Endothelial cell of umbilical vein (primary cell): ENCODE results near the gene SLC8A1. TPM values are rescaled to one million over a fixed set of nuclear protein-coding genes. Genes with fewer than 3 reads are reported as not detected.

Experiments
- BruUV-seq: library from RNA; stranded (reverse); fragments of 400-500 nt; replicated peaks from 2 replicates; lab custom pipeline; 2021; lab: Mats Ljungman, UMichigan
- CTCF ChIA-PET: fragments of 300-600, 350-600 bp; sonication (Branson Sonifier 250); formaldehyde crosslinking; loops from one replicate; lab custom pipeline; 2021; ENCODE audit warnings: antibody characterized with exemption, inconsistent platforms; lab: Charles Lee
- POLR2A ChIA-PET: fragments of 300-600, 350-600 bp; sonication (Branson Sonifier 250); formaldehyde crosslinking; loops from one replicate; lab custom pipeline; 2021; ENCODE audit warnings: antibody characterized with exemption, inconsistent platforms; lab: Charles Lee
- DNase-seq: peaks from one replicate; pipeline ENCODE4 v3.0.0-alpha.2; 2011; ENCODE audit warnings: low read depth, low spot score
- FAIRE-seq: peaks from 2 replicates; lab custom pipeline; 2011; peaks lifted over from hg19 to GRCh38; lab: Jason Lieb, UNC
- H2AFZ ChIP-seq: 2 replicates; pipeline ENCODE4 v1.6.0; 2012; ENCODE audit warnings: low read depth, low read length, control low read depth, inconsistent platforms
- H3K27ac ChIP-seq: 2 replicates; pipeline ENCODE4 v1.5.1; 2011; ENCODE audit warnings: low read depth, mild to moderate bottlenecking, control low read depth, low read length, moderate library complexity; ENCODE audit not compliant: insufficient read depth
- H3K27me3 ChIP-seq, 2 experiments: 2 replicates each; pipeline versions ENCODE4 v1.6.0 to v1.6.1; 2011; ENCODE audit warnings: low read length in 2 of 2, mixed read lengths in 1 of 2; ENCODE audit not compliant: control insufficient read depth in 2 of 2, insufficient read depth in 2 of 2
- H3K36me3 ChIP-seq, 2 experiments: 2 replicates in 1 of 2; 3 replicates in 1 of 2; pipeline ENCODE4 v1.5.1; 2011; ENCODE audit warnings: low read length in 2 of 2, mild to moderate bottlenecking in 1 of 2, moderate library complexity in 1 of 2; ENCODE audit not compliant: control insufficient read depth in 2 of 2, insufficient read depth in 2 of 2; ENCODE audit errors: extremely low read depth in 1 of 2
- H3K4me1 ChIP-seq: 3 replicates; pipeline ENCODE4 v1.5.1; 2011; ENCODE audit warnings: mild to moderate bottlenecking, low read length; ENCODE audit not compliant: control insufficient read depth, insufficient read depth; ENCODE audit errors: extremely low read depth
- H3K4me2 ChIP-seq: 2 replicates; pipeline ENCODE4 v1.6.1; 2011; ENCODE audit warnings: low read length, control low read depth, mixed read lengths; ENCODE audit not compliant: insufficient read depth
- H3K4me3 ChIP-seq, 3 experiments: fragments of 200-600 bp in 1 of 3; sonication (generic), shearing (Covaris generic) in 1 of 3; replicated peaks in 1 of 3; 2 replicates each; pipeline ENCODE4 v1.5.1; 2011 to 2016; ENCODE audit warnings: control low read depth in 3 of 3, low read length in 3 of 3, mild to moderate bottlenecking in 2 of 3, inconsistent platforms in 1 of 3, low read depth in 1 of 3, moderate library complexity in 1 of 3; ENCODE audit not compliant: insufficient read depth in 1 of 3
- H3K79me2 ChIP-seq: 2 replicates; pipeline ENCODE4 v1.6.0; 2012; ENCODE audit warnings: low read length, inconsistent platforms; ENCODE audit not compliant: control insufficient read depth, insufficient read depth
- H3K9ac ChIP-seq: replicated peaks from 2 replicates; pipeline ENCODE3; 2011; ENCODE audit warnings: low read length, control low read depth; ENCODE audit not compliant: insufficient read depth; ENCODE audit errors: extremely low read depth
- H3K9me1 ChIP-seq: replicated peaks from 3 replicates; pipeline ENCODE4 v1.6.0; 2011; ENCODE audit warnings: mild to moderate bottlenecking, low read length; ENCODE audit not compliant: control insufficient read depth, insufficient read depth; ENCODE audit errors: extremely low read depth
- H3K9me3 ChIP-seq: replicated peaks from 2 replicates; pipeline ENCODE4 v1.5.1; 2012; ENCODE audit warnings: low read length, inconsistent platforms; ENCODE audit not compliant: control insufficient read depth, insufficient read depth
- H4K20me1 ChIP-seq: replicated peaks from 2 replicates; pipeline ENCODE3; 2011; ENCODE audit warnings: mild to moderate bottlenecking, low read length; ENCODE audit not compliant: control insufficient read depth, insufficient read depth; ENCODE audit errors: extremely low read depth
- EZH2 ChIP-seq: IDR thresholded peaks from 2 replicates; pipeline ENCODE4 v1.6.1; 2012; ENCODE audit warnings: borderline replicate concordance, low read depth, mild to moderate bottlenecking, moderate library complexity, low read length, inconsistent platforms; ENCODE audit not compliant: severe bottlenecking
- FOS ChIP-seq: IDR thresholded peaks from 2 replicates; pipeline ENCODE4 v1.6.1; 2011; ENCODE audit warnings: mild to moderate bottlenecking, low read length, moderate library complexity, borderline replicate concordance; ENCODE audit not compliant: insufficient read depth
- GATA2 ChIP-seq: IDR thresholded peaks from 2 replicates; pipeline ENCODE4 v1.7.0; 2011; ENCODE audit warnings: low read depth, mild to moderate bottlenecking, moderate library complexity, mixed read lengths, low read length; ENCODE audit not compliant: insufficient read length, insufficient read depth
- JUN ChIP-seq: IDR thresholded peaks from 2 replicates; pipeline ENCODE4 v1.6.1; 2011; ENCODE audit warnings: borderline replicate concordance, low read depth; ENCODE audit not compliant: insufficient read length, insufficient read depth
- MYC ChIP-seq: IDR thresholded peaks from one replicate; pipeline ENCODE4 v1.6.1; 2011; ENCODE audit warnings: mild to moderate bottlenecking, low read depth, low read length
- POLR2A ChIP-seq: IDR thresholded peaks from 2 replicates; pipeline ENCODE4 v1.6.1; 2012; ENCODE audit warnings: low read depth, mild to moderate bottlenecking, control low read depth, low read length
- POLR2AphosphoS5 ChIP-seq: IDR thresholded peaks from 2 replicates; pipeline ENCODE4 v1.6.1; 2012; ENCODE audit warnings: low read depth, mild to moderate bottlenecking, control low read depth, low read length, moderate library complexity; ENCODE audit not compliant: insufficient read depth
- dilution Hi-C: fragments of 300-500 bp; cut with MboI; formaldehyde crosslinking; loops from one replicate; pipeline ENCODE4 v1.15.0; 2019; ENCODE audit warnings: low sequenced_read_pairs; ENCODE audit not compliant: extremely low pct_ligation_motif_present
- intact Hi-C: fragments of 100-400 bp; cut with micrococcal nuclease; formaldehyde crosslinking; loops from one replicate; pipeline ENCODE4 v1.10.0; 2022
- polyA plus RNA-seq, 4 experiments: library from polyadenylated mRNA; depleted of rRNA in 3 of 4; stranded (reverse) in 3 of 4; unstranded in 1 of 4; fragments of >200 nt; gene quantifications; 2 replicates each; pipeline versions ENCODE4 v1.2.1 to v1.2.3, GENCODE V29; 2011 to 2012; ENCODE audit warnings: missing spikeins in 1 of 4
- total RNA-seq: library from RNA; stranded (reverse); gene quantifications from 2 replicates; pipeline ENCODE4 v1.2.3, GENCODE V29; 2021
- TF ChIP-seq, protein P1 (sequence below): IDR thresholded peaks from 2 replicates; pipeline ENCODE4 v1.6.1; 2011; ENCODE audit not compliant: insufficient read depth, insufficient read length
- TF ChIP-seq, protein P2 (sequence below), 2 donors: IDR thresholded peaks; 1 replicate in 1 of 2; 2 replicates in 1 of 2; pipeline ENCODE4 v1.5.1; 2011; ENCODE audit warnings: low read length in 2 of 2, mild to moderate bottlenecking in 2 of 2, moderate library complexity in 2 of 2, control low read depth in 1 of 2, inconsistent platforms in 1 of 2, low read depth in 1 of 2; ENCODE audit not compliant: insufficient read depth in 1 of 2; ENCODE audit errors: extremely low read depth in 1 of 2

The SLC8A1 gene
- total and polyA plus RNA-seq, 2 donors (not counting 3 experiments of a cell fraction or from before 2014, with no cell fraction given) = 0.19 to 1.8 TPM

DNA sequence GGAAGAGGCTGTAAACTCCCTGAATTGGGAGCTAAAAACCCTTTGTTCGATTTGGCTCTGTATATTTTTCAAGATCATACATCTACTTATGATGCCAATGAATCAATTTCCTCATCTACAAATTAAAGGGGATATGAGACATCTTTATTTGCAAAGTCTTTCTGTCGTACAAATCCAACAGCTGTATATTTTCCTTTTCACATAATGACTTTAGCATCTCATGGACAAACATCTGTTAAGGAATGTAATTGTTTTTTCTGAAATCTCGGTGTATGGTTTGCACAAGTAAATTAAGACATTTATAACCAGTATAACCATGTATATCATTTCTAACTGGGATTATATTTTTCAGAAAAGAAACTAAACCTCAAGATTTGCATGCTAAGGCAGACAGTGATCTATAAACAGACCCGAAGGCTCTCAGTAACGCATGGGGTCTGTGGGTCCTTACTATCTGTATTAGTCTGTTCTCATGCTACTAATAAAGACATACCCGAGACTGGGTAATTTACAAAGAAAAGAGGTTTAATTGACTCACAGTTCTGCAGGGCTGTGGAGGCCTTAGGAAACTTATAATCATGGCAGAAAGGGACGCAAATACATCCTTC, 130.8 kb downstream of the SLC8A1 start:
- dilution Hi-C loops (no loop called here), intact Hi-C loops (no loop called here)
- no peak overlapping the region for H3K4me3 ChIP-seq
- H3K9me3 ChIP-seq = no peaks in the 10 kb centered on the region
- H3K9me1 ChIP-seq = no peaks in the 10 kb centered on the region
- POLR2A ChIA-PET = no interaction called here
- H3K4me2 ChIP-seq = no peak overlapping the region
- no peak overlapping the region for H2AFZ ChIP-seq
- no peak overlapping the region for H3K9ac ChIP-seq
- H3K79me2 ChIP-seq = no peaks in the 10 kb centered on the region
- DNase-seq (no peak), FAIRE-seq (no peak)
- no TSS peak for BruUV-seq
- no peak overlapping the region for H3K27ac ChIP-seq
- no peaks in the 10 kb centered on the region for H4K20me1 ChIP-seq
- no peaks in the 10 kb centered on the region for H3K4me1 ChIP-seq
- no peaks in the 10 kb centered on the region for H3K36me3 ChIP-seq
- no peaks in the 10 kb centered on the region for H3K27me3 ChIP-seq
- CTCF ChIA-PET = no interaction called here
- TF ChIP-seq JUN = no peak
- no peak for TF ChIP-seq POLR2AphosphoS5
- no peak for TF ChIP-seq POLR2A
- no peak for TF ChIP-seq EZH2
- no peak for TF ChIP-seq MYC
- no peak for TF ChIP-seq FOS
- TF ChIP-seq, protein P1, sequence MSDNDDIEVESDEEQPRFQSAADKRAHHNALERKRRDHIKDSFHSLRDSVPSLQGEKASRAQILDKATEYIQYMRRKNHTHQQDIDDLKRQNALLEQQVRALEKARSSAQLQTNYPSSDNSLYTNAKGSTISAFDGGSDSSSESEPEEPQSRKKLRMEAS = no peak
- TF ChIP-seq GATA2 = no peak
- TF ChIP-seq, protein P2, sequence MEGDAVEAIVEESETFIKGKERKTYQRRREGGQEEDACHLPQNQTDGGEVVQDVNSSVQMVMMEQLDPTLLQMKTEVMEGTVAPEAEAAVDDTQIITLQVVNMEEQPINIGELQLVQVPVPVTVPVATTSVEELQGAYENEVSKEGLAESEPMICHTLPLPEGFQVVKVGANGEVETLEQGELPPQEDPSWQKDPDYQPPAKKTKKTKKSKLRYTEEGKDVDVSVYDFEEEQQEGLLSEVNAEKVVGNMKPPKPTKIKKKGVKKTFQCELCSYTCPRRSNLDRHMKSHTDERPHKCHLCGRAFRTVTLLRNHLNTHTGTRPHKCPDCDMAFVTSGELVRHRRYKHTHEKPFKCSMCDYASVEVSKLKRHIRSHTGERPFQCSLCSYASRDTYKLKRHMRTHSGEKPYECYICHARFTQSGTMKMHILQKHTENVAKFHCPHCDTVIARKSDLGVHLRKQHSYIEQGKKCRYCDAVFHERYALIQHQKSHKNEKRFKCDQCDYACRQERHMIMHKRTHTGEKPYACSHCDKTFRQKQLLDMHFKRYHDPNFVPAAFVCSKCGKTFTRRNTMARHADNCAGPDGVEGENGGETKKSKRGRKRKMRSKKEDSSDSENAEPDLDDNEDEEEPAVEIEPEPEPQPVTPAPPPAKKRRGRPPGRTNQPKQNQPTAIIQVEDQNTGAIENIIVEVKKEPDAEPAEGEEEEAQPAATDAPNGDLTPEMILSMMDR (IDR thresholded peaks at IDR 0.05; ENCODE audit: extremely low read depth in 1 of 2, insufficient read depth in 1 of 2, low read depth in 1 of 2, low read length in 2 of 2) = no peak
